ENCODE results near the gene MICU1.
"Not testable (repeated sequence)": the region's sequence is repeated elsewhere in the genome, so short reads cannot be mapped to it uniquely, and the experiment has no call there.

Gene MICU1

DNA sequence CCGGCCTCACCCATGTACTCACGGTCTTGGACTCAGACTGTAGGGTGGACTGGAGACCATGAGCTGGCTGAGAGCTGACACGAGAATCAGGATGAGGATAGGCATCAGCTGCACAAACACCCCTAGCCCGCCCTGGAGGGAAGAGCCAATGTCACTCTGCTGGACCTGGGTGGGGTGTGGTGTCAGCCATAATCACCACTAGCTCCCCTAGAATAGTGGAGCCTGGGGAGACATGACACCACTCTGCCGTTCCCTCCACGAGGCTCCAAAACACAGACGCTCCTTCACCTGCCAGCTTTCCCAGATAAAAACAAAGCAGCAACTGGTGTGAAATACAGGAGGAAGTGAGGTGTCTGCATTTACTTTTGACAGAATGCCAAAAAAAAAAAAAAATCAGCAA is 287.7 kb downstream of the MICU1 start:
- no peak for DNase-seq

- DNase-seq = no peak
Observed at GRCh38 chr10:72337722-72338121, 288.2 kb downstream of the MICU1 start.

- DNase-seq = peak; percentile 44
Observed at GRCh38 chr10:72337039-72337629, 288.7 kb downstream of the MICU1 start.

DNA sequence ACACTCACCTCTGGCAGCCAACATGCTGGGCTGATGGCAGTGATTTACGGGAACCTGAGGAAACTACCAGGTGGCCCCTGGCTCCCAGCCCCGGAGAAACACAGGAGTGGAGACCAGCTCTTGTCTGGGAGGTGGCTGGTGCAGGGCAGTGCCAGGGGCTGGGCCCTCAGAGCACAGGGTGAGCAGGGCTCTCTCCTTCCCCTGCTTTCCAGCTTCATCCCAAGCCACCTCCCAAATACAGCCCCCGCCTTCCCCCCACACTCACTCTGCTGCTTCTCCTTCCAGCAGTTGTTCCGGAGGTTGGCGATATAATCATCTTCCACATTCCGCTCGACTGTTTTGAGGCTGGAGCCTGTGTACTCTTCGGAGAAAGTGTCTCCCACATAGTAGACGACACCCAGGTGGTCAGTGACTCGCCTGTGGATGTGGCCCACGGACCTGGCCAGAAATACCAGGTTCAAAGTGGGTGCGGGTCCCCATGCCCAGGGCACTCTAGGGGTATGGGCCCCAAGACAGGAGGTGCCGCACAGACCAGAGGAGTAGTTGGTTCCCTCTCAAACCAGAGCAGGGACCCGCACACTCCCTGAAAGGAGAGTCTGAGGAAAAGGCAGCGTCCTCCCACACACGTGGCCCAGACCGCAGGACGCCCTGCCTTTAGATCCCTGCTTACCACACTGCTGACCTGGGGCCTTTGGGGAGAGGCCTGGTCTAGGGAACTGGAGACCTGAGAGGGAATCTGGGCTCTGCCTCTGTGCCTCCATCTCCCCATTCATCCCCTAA is 289.4 kb downstream of the MICU1 start:
- DNase-seq = no peak

- peak; percentile 64 for DNase-seq
Observed at GRCh38 chr10:72335394-72336258, 290.3 kb downstream of the MICU1 start.

DNA sequence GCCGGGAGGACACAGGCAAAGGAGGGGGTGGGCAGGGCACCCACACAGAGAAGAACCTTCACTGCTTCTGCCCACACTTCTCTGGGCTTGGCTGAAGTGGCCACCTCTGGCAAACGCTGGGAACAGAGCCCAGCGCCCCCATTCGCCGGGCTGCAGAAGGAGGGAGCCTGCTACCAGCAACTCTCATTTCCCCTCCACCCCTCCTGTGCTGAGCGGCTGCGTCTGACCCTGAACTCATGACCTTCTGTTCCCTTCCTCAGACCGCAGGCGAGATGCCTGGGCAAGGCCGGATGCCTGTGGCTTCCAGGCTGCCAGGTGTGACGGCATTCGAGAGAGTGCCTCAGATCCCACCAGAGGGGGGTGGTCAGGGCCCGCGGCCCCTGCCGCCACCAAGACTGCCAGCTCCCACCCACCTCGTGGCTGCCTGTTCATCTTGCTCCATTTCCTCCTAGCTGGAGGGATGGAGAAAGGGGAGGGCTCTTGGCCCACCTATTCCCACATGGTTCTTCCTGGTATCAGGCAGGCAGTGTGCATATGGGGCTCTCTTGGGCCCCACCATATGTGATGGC is 291.0 kb downstream of the MICU1 start:
- DNase-seq = peak; percentile 97

DNA sequence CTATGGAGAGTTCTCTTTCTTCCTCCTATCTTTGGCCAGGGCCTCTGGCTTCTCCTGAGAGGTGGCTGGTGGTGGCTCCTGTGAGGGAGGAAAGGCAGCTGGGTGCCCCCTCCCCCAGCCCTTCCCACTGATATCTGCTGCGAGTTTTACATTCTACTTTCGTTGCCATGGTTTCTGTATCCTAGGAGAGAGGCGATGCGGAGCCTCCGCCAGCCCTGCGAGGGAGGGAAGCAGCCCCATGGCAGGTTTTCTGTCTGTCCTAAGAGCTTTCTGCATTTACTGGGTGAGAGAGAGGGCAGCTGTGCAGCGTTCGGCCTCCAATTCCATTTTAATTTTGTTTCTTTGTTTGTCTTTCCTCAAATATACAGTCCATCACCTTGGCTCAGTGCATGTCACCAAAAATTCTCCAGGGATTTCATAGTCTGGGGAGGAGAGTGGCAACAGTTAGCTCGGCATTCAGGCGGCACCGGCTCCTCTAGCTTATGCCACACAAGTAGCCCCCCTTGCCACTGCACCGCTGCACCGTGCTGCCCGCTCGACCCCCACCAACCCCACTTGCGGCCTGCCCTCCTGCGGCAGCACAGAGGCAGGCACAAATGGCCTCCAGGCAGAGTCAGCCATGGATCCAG is 291.6 kb downstream of the MICU1 start:
- no peak for DNase-seq

GRCh38 chr10:72333112-72334015 is 292.5 kb downstream of the MICU1 start:
- no peak for DNase-seq

GRCh38 chr10:72332423-72333111 is 293.3 kb downstream of the MICU1 start:
- no peak for DNase-seq

GRCh38 chr10:72331575-72332422 is 294.1 kb downstream of the MICU1 start:
- peak; percentile 92 for DNase-seq

- no peak for DNase-seq
Observed at GRCh38 chr10:72330069-72330426, 295.8 kb downstream of the MICU1 start.

- no peak for DNase-seq
Observed at GRCh38 chr10:72329290-72330068, 296.4 kb downstream of the MICU1 start.

DNA sequence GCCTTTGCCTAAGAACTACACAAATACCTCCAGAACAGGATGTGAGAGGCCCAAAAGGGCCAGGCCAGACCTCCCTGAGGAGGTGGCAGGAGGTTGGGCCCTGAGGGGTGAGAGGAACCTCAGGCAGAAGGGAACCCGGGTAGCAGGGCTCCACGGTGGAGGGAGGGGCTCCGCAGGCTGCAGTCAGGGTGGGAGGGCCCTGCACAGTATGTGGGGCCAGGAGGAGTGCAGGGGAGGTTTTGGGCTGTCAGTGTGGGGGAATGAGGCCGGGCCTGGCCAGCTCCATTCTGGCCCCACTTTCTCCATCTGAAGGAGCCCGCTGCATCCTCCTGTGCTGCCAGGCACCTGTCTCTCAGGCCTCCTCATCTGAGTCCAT is 297.1 kb downstream of the MICU1 start:
- no peak for DNase-seq

DNA sequence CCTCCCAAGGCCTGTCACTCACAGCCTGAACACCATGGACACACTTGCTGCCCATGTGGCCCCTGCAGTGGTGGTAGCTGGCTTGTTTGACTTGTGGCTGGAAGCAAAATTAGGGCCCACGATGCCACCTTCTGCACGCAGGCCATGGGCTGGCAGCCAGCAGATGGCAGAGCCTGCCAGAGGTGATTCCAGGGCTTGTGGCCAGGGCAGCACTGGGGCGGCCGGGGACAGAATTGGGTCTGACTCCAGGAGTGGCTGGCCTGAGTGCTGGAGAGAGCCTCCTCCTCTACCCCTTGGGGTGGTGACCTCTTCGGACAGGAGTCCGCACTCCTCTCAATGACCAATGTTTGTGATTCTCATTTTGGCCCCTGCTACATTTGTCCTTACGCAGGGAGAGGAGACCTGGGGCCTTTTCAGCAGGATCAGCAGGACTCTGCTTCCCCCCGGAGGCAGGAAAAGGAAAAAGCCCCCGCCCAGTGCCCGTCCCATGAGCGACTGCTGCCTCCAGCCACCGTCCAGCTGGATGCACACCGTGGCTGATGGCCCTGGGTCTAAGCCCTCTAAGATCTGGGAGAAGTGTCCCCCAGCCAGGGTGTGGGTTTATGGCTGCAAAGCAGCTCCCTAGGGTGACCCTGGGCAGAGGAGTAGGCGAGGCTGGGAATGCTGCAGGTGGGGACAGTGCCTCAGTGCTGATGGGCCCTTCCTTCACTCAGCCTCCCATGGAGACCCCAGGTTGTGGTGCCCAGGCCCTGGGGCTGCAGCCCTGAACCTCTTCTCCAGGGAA is 297.6 kb downstream of the MICU1 start:
- DNase-seq = no peak

DNA sequence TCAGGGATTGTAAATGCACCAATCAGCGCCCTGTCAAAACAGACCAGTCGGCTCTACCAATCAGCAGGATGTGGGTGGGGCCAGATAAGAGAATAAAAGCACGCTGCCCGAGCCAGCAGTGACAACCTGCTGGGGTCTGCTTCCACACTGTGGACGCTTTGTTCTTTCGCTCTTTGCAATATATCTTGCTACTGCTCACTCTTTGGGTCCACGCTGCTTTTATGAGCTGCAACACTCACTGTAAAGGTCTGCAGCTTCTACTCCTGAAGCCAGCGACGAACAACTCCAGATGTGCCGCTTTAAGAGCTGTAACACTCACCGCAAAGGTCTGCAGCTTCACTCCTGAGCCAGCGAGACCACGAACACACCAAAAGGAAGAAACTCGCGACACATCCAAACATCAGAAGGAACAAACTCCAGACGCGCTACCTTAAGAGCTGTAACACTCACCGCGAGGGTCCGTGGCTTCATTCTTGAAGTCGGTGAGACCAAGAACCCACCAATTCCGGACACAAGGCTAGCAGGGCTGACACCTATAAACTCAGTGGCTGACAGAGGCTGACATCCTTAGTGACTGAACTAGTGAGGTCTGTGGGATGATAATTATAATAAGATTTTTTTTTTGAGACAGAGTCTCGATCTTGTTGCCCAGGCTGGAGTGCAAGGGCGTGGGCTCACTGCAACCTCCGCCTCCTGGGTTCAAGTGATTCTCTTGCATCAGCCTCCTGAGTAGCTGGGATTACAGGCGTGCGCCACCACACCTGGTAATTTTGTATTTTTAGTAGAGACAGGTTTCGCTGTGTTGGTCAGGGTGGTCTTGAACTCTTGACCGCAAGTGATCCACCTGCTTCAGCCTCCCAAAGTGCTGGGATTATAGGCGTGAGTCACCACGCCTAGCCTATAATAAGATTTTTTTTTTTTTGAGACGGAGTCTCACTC is 298.9 kb downstream of the MICU1 start:
- peak; percentile 60 for DNase-seq

DNA sequence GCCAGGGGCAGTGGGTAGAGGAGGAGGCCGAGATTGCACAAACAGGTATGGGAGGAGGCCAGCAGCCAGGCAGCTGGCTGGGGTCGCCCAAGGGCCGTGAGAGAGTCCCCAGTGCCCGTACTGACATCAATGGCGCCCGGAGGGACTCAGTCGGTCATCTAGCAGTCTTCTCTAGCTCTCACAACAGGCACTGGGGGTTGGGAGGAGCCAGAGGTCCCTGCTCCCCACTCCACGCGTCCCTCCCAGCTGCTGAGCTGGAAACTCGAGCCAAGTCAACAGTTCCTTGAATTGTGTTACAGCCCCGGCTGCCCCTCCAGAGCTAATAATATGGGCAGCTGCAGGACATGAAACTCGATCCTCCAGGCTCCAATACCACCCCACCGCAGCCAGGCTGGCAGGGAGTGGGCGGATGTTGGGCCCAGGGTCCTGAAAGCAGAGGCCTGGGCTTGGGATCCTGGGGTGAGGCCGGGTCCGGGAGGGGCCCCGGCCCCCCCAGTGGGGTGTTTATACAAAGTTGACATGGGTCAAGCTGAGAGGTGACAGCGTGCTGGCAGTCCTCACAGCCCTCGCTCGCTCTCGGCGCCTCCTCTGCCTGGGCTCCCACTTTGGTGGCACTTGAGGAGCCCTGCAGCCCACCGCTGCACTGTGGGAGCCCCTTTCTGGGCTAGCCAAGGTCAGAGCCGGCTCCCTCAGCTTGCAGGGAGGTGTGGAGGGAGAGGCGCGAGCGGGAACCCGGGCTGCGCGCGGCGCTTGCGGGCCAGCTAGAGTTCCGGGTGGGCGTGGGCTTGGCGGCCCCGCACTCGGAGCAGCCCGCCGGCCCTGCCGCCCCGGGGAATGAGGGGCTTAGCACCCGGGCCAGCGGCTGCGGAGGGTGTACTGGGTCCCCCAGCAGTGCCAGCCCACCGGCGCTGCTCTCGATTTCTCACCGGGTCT is 300.4 kb downstream of the MICU1 start:
- not testable (repeated sequence) for DNase-seq
